Measurements from ENCODE around the gene SNCAIP. TPM values are rescaled to one million over a fixed set of nuclear protein-coding genes. Genes with fewer than 3 reads are reported as not detected.

SNCAIP gene
- polyA plus RNA-seq, 1 experiment: 12.3 TPM

DNA sequence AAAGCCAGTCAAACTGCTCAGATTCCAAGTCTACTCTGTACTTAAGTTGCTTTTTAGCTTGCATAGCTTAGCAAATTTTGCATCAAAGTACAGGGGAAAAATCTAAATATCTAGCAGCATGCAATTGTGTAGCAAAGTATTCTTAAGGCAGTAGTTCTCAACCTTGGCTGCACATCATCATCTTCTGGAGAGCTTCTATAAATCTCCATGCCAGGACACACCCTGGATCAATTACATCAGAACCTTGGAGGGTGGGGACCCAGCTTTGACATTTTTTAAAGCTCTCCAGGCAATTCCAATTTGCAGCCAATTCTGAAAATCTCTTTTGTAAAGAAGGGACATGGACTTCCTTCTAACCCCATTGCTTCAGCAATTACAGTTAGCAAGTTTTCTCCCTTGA lies 187.5 kb downstream of the SNCAIP start:
- Histone ChIP-seq H3K27ac (ENCODE audit: low read depth, low read length) (no peak overlapping the region), H3K9me3 (ENCODE audit: control insufficient read depth, insufficient read depth, low read length) (no peaks in the 10 kb centered on the region), H3K4me3 (ENCODE audit: low read depth, low read length) (no peak overlapping the region), H3K27me3 (ENCODE audit: control insufficient read depth, insufficient read depth, low read length) (peaks cover 4% of the 10 kb centered on the region)
- ChIA-PET CTCF (interaction anchor here (0.8 to 6.6 kb wide), 9 partner anchors 37 to 1113 kb away, joined by 3 to 61 read pairs (median 5); partner anchors contain the start of gene CEP120), POLR2A (no interaction called here)
- TF ChIP-seq, protein P1, sequence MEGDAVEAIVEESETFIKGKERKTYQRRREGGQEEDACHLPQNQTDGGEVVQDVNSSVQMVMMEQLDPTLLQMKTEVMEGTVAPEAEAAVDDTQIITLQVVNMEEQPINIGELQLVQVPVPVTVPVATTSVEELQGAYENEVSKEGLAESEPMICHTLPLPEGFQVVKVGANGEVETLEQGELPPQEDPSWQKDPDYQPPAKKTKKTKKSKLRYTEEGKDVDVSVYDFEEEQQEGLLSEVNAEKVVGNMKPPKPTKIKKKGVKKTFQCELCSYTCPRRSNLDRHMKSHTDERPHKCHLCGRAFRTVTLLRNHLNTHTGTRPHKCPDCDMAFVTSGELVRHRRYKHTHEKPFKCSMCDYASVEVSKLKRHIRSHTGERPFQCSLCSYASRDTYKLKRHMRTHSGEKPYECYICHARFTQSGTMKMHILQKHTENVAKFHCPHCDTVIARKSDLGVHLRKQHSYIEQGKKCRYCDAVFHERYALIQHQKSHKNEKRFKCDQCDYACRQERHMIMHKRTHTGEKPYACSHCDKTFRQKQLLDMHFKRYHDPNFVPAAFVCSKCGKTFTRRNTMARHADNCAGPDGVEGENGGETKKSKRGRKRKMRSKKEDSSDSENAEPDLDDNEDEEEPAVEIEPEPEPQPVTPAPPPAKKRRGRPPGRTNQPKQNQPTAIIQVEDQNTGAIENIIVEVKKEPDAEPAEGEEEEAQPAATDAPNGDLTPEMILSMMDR (IDR thresholded peaks at IDR 0.05; ENCODE audit: low read depth, low read length): no peak
- DNase-seq (ENCODE audit: low read depth, low spot score): no peak

DNA sequence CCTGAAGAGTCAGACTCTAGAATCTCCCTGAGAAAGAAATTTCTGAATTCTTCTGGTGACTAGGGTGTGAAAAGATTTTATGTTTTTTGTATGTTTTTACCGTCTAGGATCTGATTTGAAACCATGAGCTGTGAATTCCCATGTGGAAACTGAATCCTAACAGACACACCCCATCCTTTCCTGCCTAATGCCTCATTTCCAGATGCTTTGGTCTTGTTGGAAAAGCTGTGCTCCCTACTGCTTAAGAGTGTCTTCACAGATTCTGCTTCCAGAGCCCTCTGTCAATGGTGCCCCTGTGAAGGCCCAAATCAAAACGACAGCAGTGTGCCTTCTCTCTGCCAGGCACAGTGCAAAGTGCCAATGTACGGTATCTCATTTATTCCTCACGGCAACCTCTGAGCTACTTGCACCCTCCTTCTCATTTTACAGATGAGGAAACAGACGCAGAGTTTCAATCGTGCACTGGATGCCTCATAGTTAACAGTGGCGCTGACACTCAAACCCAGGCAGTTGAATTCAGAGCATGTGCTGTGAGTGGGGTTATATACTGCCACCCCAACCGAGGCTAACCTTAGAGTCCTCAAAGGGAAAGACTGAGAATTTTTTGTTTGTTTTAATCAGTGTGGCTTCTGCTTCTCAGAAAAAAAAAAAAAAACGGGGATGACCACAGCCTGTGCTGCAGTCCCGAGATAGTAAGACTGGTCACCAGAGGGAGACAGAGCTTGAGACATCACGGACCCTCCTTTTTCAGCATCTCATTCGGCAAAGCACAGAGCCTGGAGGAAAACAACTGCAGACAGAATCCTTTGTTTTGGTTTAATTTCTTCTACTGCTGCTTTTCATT lies 188.4 kb downstream of the SNCAIP start:
- Histone ChIP-seq H3K9me3 (ENCODE audit: control insufficient read depth, insufficient read depth, low read length) (no peaks in the 10 kb centered on the region), H3K27me3 (ENCODE audit: control insufficient read depth, insufficient read depth, low read length) (peaks cover 4% of the 10 kb centered on the region), H3K27ac (ENCODE audit: low read depth, low read length) (no peak overlapping the region), H3K4me3 (ENCODE audit: low read depth, low read length) (no peak overlapping the region)
- DNase-seq (ENCODE audit: low read depth, low spot score): peak; percentile 24
- CTCF ChIA-PET: interaction anchor here (0.6 to 6.6 kb wide), 18 partner anchors 8 to 1774 kb away, joined by 3 to 61 read pairs (median 4); partner anchors contain the start of gene CEP120
- POLR2A ChIA-PET: no interaction called here
- TF ChIP-seq, protein P1 (IDR thresholded peaks at IDR 0.05; ENCODE audit: low read depth, low read length): peak; percentile 70

DNA sequence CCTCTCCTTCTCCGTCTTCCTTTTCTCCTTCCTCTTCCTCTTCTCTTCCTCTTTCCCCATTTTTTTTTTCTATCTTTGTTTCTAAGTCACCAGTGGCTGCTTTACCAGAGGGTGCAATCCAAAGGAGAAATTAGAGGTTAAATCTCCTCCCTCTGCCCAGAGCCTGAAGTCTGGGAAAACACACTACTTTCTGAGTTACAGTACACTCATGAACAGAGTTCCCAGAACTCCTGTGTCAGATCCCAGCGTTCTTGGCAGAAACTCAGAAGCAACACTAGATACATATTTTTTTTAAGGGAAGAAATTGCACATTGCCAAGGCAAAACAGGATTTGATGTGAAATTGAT lies 189.0 kb downstream of the SNCAIP start:
- ChIA-PET CTCF (interaction anchor here (0.6 to 6.6 kb wide), 15 partner anchors 9 to 1774 kb away, joined by 3 to 61 read pairs (median 4); partner anchors contain the start of gene CEP120), POLR2A (no interaction called here)
- Histone ChIP-seq H3K4me3 (ENCODE audit: low read depth, low read length) (no peak overlapping the region), H3K27me3 (ENCODE audit: control insufficient read depth, insufficient read depth, low read length) (peaks cover 4% of the 10 kb centered on the region), H3K27ac (ENCODE audit: low read depth, low read length) (no peak overlapping the region), H3K9me3 (ENCODE audit: control insufficient read depth, insufficient read depth, low read length) (no peaks in the 10 kb centered on the region)
- DNase-seq (ENCODE audit: low read depth, low spot score): no peak
- TF ChIP-seq, protein P1 (IDR thresholded peaks at IDR 0.05; ENCODE audit: low read depth, low read length): no peak

DNA sequence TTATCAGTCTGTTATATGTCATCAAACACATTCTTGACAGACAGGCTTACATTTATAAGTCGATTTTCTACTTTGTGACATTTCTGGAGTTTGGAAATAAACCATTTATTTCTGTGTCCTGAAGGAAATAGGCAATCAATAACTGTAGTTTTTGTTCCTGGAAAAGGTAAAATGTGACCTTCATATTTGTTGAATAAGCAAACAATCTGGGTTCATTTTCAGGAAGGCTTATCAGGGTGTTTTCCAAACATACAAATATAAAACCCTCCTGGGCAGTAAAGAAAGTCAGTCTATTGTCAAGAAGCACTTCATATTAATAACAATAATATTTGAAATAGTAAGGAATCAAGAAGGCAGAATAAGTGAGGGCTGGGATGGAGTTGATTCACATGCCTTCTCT lies 195.0 kb downstream of the SNCAIP start:
- Histone ChIP-seq H3K9me3 (ENCODE audit: control insufficient read depth, insufficient read depth, low read length) (no peaks in the 10 kb centered on the region), H3K27ac (ENCODE audit: low read depth, low read length) (no peak overlapping the region), H3K4me3 (ENCODE audit: low read depth, low read length) (no peak overlapping the region), H3K27me3 (ENCODE audit: control insufficient read depth, insufficient read depth, low read length) (no peaks in the 10 kb centered on the region)
- no peak for DNase-seq (ENCODE audit: low read depth, low spot score)
- TF ChIP-seq, protein P1 (IDR thresholded peaks at IDR 0.05; ENCODE audit: low read depth, low read length): no peak
- ChIA-PET CTCF (interaction anchor here (0.6 to 2.0 kb wide), 3 partner anchors 9 to 576 kb away, joined by 3 to 11 read pairs (median 6); no protein-coding TSS in a partner anchor), POLR2A (no interaction called here)

DNA sequence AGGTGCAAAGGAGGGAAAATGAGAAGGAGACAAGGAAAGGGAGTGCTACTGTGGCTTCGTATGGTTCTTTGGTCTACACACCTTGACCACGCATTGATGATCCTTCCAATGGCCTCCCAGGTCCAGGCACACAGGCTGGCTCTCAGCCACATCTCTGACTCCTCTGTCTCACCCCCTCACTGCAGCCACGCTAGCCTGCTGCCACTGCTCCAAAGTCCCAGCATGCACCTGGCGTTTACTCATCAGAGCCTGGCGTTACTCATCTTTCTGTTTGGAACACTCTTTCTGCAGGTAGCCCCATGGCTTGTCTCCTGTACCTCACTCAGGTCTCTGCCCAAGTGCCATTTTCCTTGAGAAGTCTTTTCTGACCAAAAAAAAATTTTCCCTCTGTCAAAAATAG lies 195.5 kb downstream of the SNCAIP start:
- POLR2A ChIA-PET: no interaction called here
- Histone ChIP-seq H3K27me3 (ENCODE audit: control insufficient read depth, insufficient read depth, low read length) (no peaks in the 10 kb centered on the region), H3K4me3 (ENCODE audit: low read depth, low read length) (no peak overlapping the region), H3K27ac (ENCODE audit: low read depth, low read length) (no peak overlapping the region), H3K9me3 (ENCODE audit: control insufficient read depth, insufficient read depth, low read length) (no peaks in the 10 kb centered on the region)
- DNase-seq (ENCODE audit: low read depth, low spot score): no peak
- TF ChIP-seq, protein P1 (IDR thresholded peaks at IDR 0.05; ENCODE audit: low read depth, low read length): no peak
- CTCF ChIA-PET: interaction anchor here (1.5 kb wide), 1 partner anchor 312 kb away, joined by 5 read pairs; no protein-coding TSS in a partner anchor
